Loucy (cell line): ENCODE results near the gene ZNF556.

Experiments used
- H2AFZ ChIP-seq: fragments of 200-600 bp; sonication (generic); 2 replicates; pipeline ENCODE4 v1.6.0; 2016; ENCODE audit warnings: antibody characterized with exemption, mild to moderate bottlenecking, low read length, moderate library complexity
- H3F3A ChIP-seq: fragments of 200-600 bp; 2 replicates; pipeline ENCODE4 v1.6.0; 2016; ENCODE audit warnings: antibody characterized with exemption, low read depth, mild to moderate bottlenecking
- H3K27me3 ChIP-seq: fragments of 200-600 bp; sonication (generic); 2 replicates; pipeline ENCODE4 v1.6.1; 2014; ENCODE audit warnings: low read length, mild to moderate bottlenecking; ENCODE audit not compliant: insufficient read depth, poor library complexity, severe bottlenecking
- H3K36me3 ChIP-seq: fragments of 200-600 bp; sonication (generic); 2 replicates; pipeline ENCODE4 v1.6.1; 2016; ENCODE audit warnings: low read length; ENCODE audit not compliant: insufficient read depth
- H3K4me1 ChIP-seq: fragments of 200-600 bp; sonication (generic); 2 replicates; pipeline ENCODE4 v1.5.1; 2014; ENCODE audit warnings: low read length, mild to moderate bottlenecking; ENCODE audit not compliant: insufficient read depth, poor library complexity, severe bottlenecking
- H3K4me2 ChIP-seq: fragments of 200-600 bp; sonication (generic); 2 replicates; pipeline ENCODE4 v1.6.0; 2014; ENCODE audit warnings: antibody characterized with exemption, low read length, low read depth, mild to moderate bottlenecking; ENCODE audit not compliant: poor library complexity, severe bottlenecking
- H3K4me3 ChIP-seq: fragments of 200-600 bp; sonication (generic); 2 replicates; pipeline ENCODE4 v1.5.1; 2014; ENCODE audit warnings: low read length, mild to moderate bottlenecking, mixed read lengths; ENCODE audit not compliant: poor library complexity, severe bottlenecking
- H3K79me2 ChIP-seq: fragments of 200-600 bp; sonication (generic); 2 replicates; pipeline ENCODE4 v1.6.1; 2014; ENCODE audit warnings: low read length; ENCODE audit not compliant: insufficient read depth
- H3K9ac ChIP-seq: fragments of 200-600 bp; sonication (generic); 2 replicates; pipeline ENCODE4 v1.6.0; 2014; ENCODE audit warnings: mild to moderate bottlenecking, low read depth, low read length, moderate library complexity; ENCODE audit not compliant: poor library complexity, severe bottlenecking
- H3K9me2 ChIP-seq: fragments of 200-600 bp; sonication (generic); replicated peaks from 2 replicates; pipeline ENCODE4 v1.6.1; 2016; ENCODE audit warnings: low read depth, low read length, mixed read lengths
- H3K9me3 ChIP-seq: fragments of 200-600 bp; sonication (generic); 2 replicates; pipeline ENCODE4 v1.6.1; 2014; ENCODE audit warnings: mild to moderate bottlenecking, antibody characterized with exemption, low read length, low read depth; ENCODE audit not compliant: insufficient read depth
- H4K20me1 ChIP-seq: fragments of 200-600 bp; sonication (generic); 2 replicates; pipeline ENCODE4 v1.6.0; 2014; ENCODE audit warnings: antibody characterized with exemption, low read length, mild to moderate bottlenecking; ENCODE audit not compliant: insufficient read depth, poor library complexity, severe bottlenecking
- CTCF ChIP-seq: fragments of 200-600 bp; sonication (generic); conservative IDR thresholded peaks from 2 replicates; pipeline ENCODE4 v1.5.1; 2014; ENCODE audit warnings: mild to moderate bottlenecking, antibody characterized with exemption, low read length
- EZH2phosphoT487 ChIP-seq: fragments of 200-600 bp; IDR thresholded peaks from 2 replicates; pipeline ENCODE4 v1.6.1; 2018; ENCODE audit warnings: antibody characterized with exemption, mild to moderate bottlenecking, moderate library complexity, borderline replicate concordance

ZNF556 gene

DNA sequence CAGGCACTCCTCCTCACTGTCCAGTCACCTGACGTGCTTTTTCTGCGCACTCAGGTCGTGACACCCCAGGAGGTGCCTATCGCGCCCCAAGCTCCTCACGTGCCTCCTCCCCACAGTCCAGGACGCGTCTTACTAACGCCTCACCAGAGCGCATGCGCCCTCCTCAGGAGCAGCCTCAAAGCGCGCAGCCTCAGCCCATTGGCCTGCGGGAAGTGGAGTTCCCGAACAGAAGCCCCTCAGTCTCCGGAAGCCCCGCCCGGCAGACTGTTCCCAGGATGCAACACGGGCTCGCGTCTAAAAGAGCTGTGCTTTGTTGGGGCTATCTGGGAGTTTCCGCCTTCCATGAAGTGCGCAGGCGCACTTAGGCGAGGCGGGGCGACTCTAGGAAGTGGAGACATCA lies 8.3 kb upstream of the ZNF556 start:
- Histone ChIP-seq H4K20me1 (no peaks in the 10 kb centered on the region), H3K27me3 (no peaks in the 10 kb centered on the region), H3K9me3 (peaks cover 6% of the 10 kb centered on the region; the same call in 1 of the 2 replicates), H3K4me3 (no peak overlapping the region), H3K79me2 (no peaks in the 10 kb centered on the region), H2AFZ (no peak overlapping the region), H3F3A (no peaks in the 10 kb centered on the region), H3K4me2 (no peak overlapping the region), H3K36me3 (peaks cover 1% of the 10 kb centered on the region; the same call in 1 of the 2 replicates), H3K4me1 (peaks cover 5% of the 10 kb centered on the region), H3K9me2 (no peaks in the 10 kb centered on the region), H3K9ac (no peak overlapping the region)
- TF ChIP-seq EZH2phosphoT487 = no peak
- TF ChIP-seq CTCF = no peak

- no peaks in the 10 kb centered on the region for H3K27me3 ChIP-seq
- no peak overlapping the region for H3K9ac ChIP-seq
- no peaks in the 10 kb centered on the region for H4K20me1 ChIP-seq
- no peak overlapping the region for H3K4me2 ChIP-seq
- no peaks in the 10 kb centered on the region for H3K4me1 ChIP-seq
- no peaks in the 10 kb centered on the region for H3K79me2 ChIP-seq
- no peak overlapping the region for H3K4me3 ChIP-seq
- no peaks in the 10 kb centered on the region for H3F3A ChIP-seq
- no peaks in the 10 kb centered on the region for H3K9me2 ChIP-seq
- no peak for TF ChIP-seq CTCF
- TF ChIP-seq EZH2phosphoT487 = no peak
- no peaks in the 10 kb centered on the region for H3K9me3 ChIP-seq
- no peaks in the 10 kb centered on the region for H3K36me3 ChIP-seq
- H2AFZ ChIP-seq = no peak overlapping the region
Measured at GRCh38 chr19:2863816-2864215, 3.3 kb upstream of the ZNF556 start.

- no peak overlapping the region for H2AFZ ChIP-seq
- no peaks in the 10 kb centered on the region for H3K4me1 ChIP-seq
- H3K36me3 ChIP-seq = no peaks in the 10 kb centered on the region
- H4K20me1 ChIP-seq = no peaks in the 10 kb centered on the region
- no peak overlapping the region for H3K4me3 ChIP-seq
- no peaks in the 10 kb centered on the region for H3K9me3 ChIP-seq
- no peak for TF ChIP-seq EZH2phosphoT487
- TF ChIP-seq CTCF = no peak
- no peaks in the 10 kb centered on the region for H3K27me3 ChIP-seq
- H3F3A ChIP-seq = no peaks in the 10 kb centered on the region
- H3K4me2 ChIP-seq = no peak overlapping the region
- no peaks in the 10 kb centered on the region for H3K79me2 ChIP-seq
- no peaks in the 10 kb centered on the region for H3K9me2 ChIP-seq
- H3K9ac ChIP-seq = no peak overlapping the region
Measured at GRCh38 chr19:2865334-2866100, 1.6 kb upstream of the ZNF556 start.
